Activated CD4-positive, alpha-beta memory T cell treated with anti-CD3 and anti-CD28 coated beads for 36 hours (primary cell): ENCODE results near the gene ARIH1. TPM values are rescaled to one million over a fixed set of nuclear protein-coding genes. Genes with fewer than 3 reads are reported as not detected.
A peak's percentile ranks its signal among the peaks of the same experiment; 100 is the strongest.

Experiments used
- CTCF ChIA-PET: fragments of 350-600 bp; sonication (Branson Sonifier 250); formaldehyde crosslinking; loops from one replicate; lab custom pipeline; 2021; ENCODE audit warnings: antibody characterized with exemption, inconsistent platforms; lab: Charles Lee
- POLR2A ChIA-PET: fragments of 350-600 bp; sonication (Branson Sonifier 250); formaldehyde crosslinking; loops from one replicate; lab custom pipeline; 2021; ENCODE audit warnings: antibody characterized with exemption; lab: Charles Lee
- DNase-seq: peaks from one replicate; pipeline ENCODE4 v3.0.0-alpha.2; 2020
- H3K27ac Mint-ChIP-seq: one replicate; pipeline ENCODE4 v1.8.0; 2021; ENCODE audit warnings: mixed read lengths
- H3K27me3 Mint-ChIP-seq: one replicate; pipeline ENCODE4 v1.8.0; 2021; ENCODE audit warnings: mixed read lengths
- H3K36me3 Mint-ChIP-seq: one replicate; pipeline ENCODE4 v1.8.0; 2021; ENCODE audit warnings: mixed read lengths
- H3K4me1 Mint-ChIP-seq: one replicate; pipeline ENCODE4 v1.8.0; 2021; ENCODE audit warnings: low read depth, mixed read lengths
- H3K4me3 Mint-ChIP-seq: one replicate; pipeline ENCODE4 v1.8.0; 2021; ENCODE audit warnings: mild to moderate bottlenecking, mixed read lengths
- H3K9me3 Mint-ChIP-seq: one replicate; pipeline ENCODE4 v1.8.0; 2021; ENCODE audit warnings: mixed read lengths
- intact Hi-C: fragments of 100-400 bp; cut with micrococcal nuclease; formaldehyde crosslinking; loops from one replicate; pipeline ENCODE4 v1.15.1; 2023
- total RNA-seq, 2 experiments: library from RNA; stranded (reverse); gene quantifications; one replicate each; pipeline ENCODE4 v1.2.3, GENCODE V29; 2021

The ARIH1 gene
- total RNA-seq, 2 experiments from 2014 or later = 169 to 187 TPM

GRCh38 chr15:72540606-72541237 lies 66.6 kb downstream of the ARIH1 start:
- Mint-ChIP-seq H3K27ac (no peak overlapping the region), H3K4me1 (peaks cover 10% of the 10 kb centered on the region), H3K27me3 (no peaks in the 10 kb centered on the region), H3K9me3 (peaks cover 14% of the 10 kb centered on the region), H3K36me3 (peaks cover 21% of the 10 kb centered on the region), H3K4me3 (no peak overlapping the region)
- ChIA-PET POLR2A (no interaction called here), CTCF (no interaction called here)
- intact Hi-C loops = no loop called here
- no peak for DNase-seq

DNA sequence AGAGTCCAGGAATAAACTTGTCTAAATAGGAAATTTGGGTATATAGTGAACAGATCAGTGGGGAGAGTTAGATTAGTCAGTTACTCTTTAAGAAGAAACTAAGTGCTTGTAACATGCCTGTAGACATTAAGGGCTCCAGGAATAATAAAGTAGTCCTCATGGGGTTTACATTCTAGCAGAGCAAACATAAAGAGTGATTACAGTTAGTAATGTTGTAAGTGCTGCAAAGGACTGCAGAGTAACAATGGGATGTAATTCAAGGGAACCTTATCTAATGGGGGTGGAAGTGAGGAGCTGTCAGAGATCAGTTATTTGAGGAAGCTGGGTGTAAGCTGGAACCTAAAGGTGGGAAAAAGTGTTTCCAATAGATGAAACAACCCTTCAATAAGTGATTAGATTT lies 67.5 kb downstream of the ARIH1 start:
- peaks cover 25% of the 10 kb centered on the region for H3K36me3 Mint-ChIP-seq
- POLR2A ChIA-PET = no interaction called here
- intact Hi-C loops = no loop called here
- DNase-seq = no peak
- no peaks in the 10 kb centered on the region for H3K27me3 Mint-ChIP-seq
- no peak overlapping the region for H3K4me3 Mint-ChIP-seq
- H3K4me1 Mint-ChIP-seq = peaks cover 8% of the 10 kb centered on the region
- no peak overlapping the region for H3K27ac Mint-ChIP-seq
- H3K9me3 Mint-ChIP-seq = peaks cover 14% of the 10 kb centered on the region
- CTCF ChIA-PET = interaction anchor here (1.6 kb wide), 1 partner anchor 9 kb away, joined by 4 read pairs; no protein-coding TSS in a partner anchor

DNA sequence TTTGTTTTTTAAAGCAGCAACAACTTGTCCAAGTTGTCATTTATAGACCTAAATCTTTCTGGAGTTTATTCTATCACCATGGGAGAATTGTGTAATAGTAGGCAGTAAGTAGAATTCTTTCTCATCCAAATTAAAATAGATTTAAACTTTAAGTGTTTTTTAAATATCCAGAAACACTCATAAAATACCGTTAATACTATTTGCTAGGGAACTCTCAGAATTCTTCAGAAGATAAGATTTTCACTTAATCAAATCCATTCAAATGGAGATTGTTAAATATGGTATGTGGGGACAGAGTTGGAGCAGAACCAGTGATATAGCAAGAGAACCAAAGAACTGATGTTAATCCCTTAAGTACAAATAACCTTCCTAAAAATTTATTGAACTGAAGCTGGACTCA lies 71.0 kb downstream of the ARIH1 start:
- Mint-ChIP-seq H3K27me3 (no peaks in the 10 kb centered on the region), H3K4me3 (no peak overlapping the region), H3K27ac (no peak overlapping the region), H3K36me3 (peaks cover 21% of the 10 kb centered on the region), H3K4me1 (peaks cover 5% of the 10 kb centered on the region), H3K9me3 (peaks cover 7% of the 10 kb centered on the region)
- intact Hi-C loops = no loop called here
- CTCF ChIA-PET = interaction anchor here (0.6 to 1.1 kb wide), 2 partner anchors 12 to 204 kb away, joined by 3 to 5 read pairs; no protein-coding TSS in a partner anchor
- POLR2A ChIA-PET = no interaction called here
- DNase-seq = no peak

GRCh38 chr15:72554471-72555425 lies 80.6 kb downstream of the ARIH1 start:
- Mint-ChIP-seq H3K36me3 (peaks cover 18% of the 10 kb centered on the region), H3K9me3 (no peaks in the 10 kb centered on the region), H3K4me1 (peaks cover 28% of the 10 kb centered on the region), H3K4me3 (no peak overlapping the region), H3K27ac (peak overlapping the region; percentile 76), H3K27me3 (no peaks in the 10 kb centered on the region)
- DNase-seq = peak; percentile 74
- intact Hi-C loops = no loop called here
- POLR2A ChIA-PET = interaction anchor here (0.9 kb wide), 1 partner anchor 327 kb away, joined by 4 read pairs; no protein-coding TSS in a partner anchor
- CTCF ChIA-PET = interaction anchor here (0.6 to 2.9 kb wide), 4 partner anchors 21 to 242 kb away, joined by 3 to 10 read pairs (median 4); no protein-coding TSS in a partner anchor

GRCh38 chr15:72559781-72560180 lies 85.7 kb downstream of the ARIH1 start:
- Mint-ChIP-seq H3K9me3 (no peaks in the 10 kb centered on the region), H3K4me3 (no peak overlapping the region), H3K4me1 (peaks cover 22% of the 10 kb centered on the region), H3K36me3 (peaks cover 40% of the 10 kb centered on the region), H3K27ac (no peak overlapping the region), H3K27me3 (no peaks in the 10 kb centered on the region)
- POLR2A ChIA-PET = interaction anchor here (0.5 kb wide), 1 partner anchor 37 kb away, joined by 4 read pairs; no protein-coding TSS in a partner anchor
- no peak for DNase-seq
- intact Hi-C loops = no loop called here
- CTCF ChIA-PET = no interaction called here

GRCh38 chr15:72560458-72560857 lies 86.3 kb downstream of the ARIH1 start:
- Mint-ChIP-seq H3K36me3 (peaks cover 35% of the 10 kb centered on the region), H3K27me3 (no peaks in the 10 kb centered on the region), H3K9me3 (no peaks in the 10 kb centered on the region), H3K4me1 (peaks cover 15% of the 10 kb centered on the region), H3K27ac (no peak overlapping the region), H3K4me3 (no peak overlapping the region)
- POLR2A ChIA-PET = interaction anchor here (0.5 kb wide), 1 partner anchor 36 kb away, joined by 4 read pairs; no protein-coding TSS in a partner anchor
- CTCF ChIA-PET = interaction anchor here (0.7 kb wide), 1 partner anchor 246 kb away, joined by 3 read pairs; no protein-coding TSS in a partner anchor
- intact Hi-C loops = no loop called here
- no peak for DNase-seq

DNA sequence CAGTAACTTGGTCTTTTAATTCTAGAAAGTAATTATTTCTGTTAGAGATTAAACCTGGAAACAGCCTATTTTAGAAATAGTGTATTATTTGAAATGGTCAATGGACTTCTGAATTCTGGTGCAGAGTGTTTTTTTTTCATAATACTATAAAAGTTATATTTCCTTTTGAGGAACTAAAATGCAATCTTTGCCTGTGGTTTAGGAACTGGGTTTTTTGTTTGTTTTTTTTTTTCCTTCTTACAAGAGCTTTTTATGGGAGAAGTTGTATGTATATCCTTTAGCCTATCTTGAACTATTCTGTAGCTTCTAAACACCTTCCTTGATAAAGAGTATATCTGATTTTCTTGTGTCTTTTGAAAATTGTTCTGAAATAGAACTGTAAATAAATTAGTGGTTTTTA lies 88.3 kb downstream of the ARIH1 start:
- peaks cover 25% of the 10 kb centered on the region for H3K36me3 Mint-ChIP-seq
- H3K9me3 Mint-ChIP-seq = no peaks in the 10 kb centered on the region
- H3K4me1 Mint-ChIP-seq = peaks cover 4% of the 10 kb centered on the region
- ChIA-PET POLR2A (no interaction called here), CTCF (no interaction called here)
- no peak overlapping the region for H3K27ac Mint-ChIP-seq
- DNase-seq = no peak
- no peak overlapping the region for H3K4me3 Mint-ChIP-seq
- intact Hi-C loops = no loop called here
- H3K27me3 Mint-ChIP-seq = no peaks in the 10 kb centered on the region

- Mint-ChIP-seq H3K27me3 (no peaks in the 10 kb centered on the region), H3K36me3 (peaks cover 25% of the 10 kb centered on the region), H3K4me1 (peaks cover 4% of the 10 kb centered on the region), H3K27ac (no peak overlapping the region), H3K9me3 (no peaks in the 10 kb centered on the region), H3K4me3 (no peak overlapping the region)
- CTCF ChIA-PET = no interaction called here
- DNase-seq = no peak
- POLR2A ChIA-PET = no interaction called here
- intact Hi-C loops = no loop called here
Observed at GRCh38 chr15:72562878-72563277, 88.7 kb downstream of the ARIH1 start.

- intact Hi-C loops = no loop called here
- Mint-ChIP-seq H3K27me3 (no peaks in the 10 kb centered on the region), H3K9me3 (no peaks in the 10 kb centered on the region), H3K27ac (peak overlapping the region; percentile 19), H3K4me3 (no peak overlapping the region), H3K4me1 (peaks cover 4% of the 10 kb centered on the region), H3K36me3 (peaks cover 25% of the 10 kb centered on the region)
- POLR2A ChIA-PET = no interaction called here
- no peak for DNase-seq
- CTCF ChIA-PET = interaction anchor here (0.6 kb wide), 1 partner anchor 102 kb away, joined by 3 read pairs; no protein-coding TSS in a partner anchor
Observed at GRCh38 chr15:72564091-72564490, 90.0 kb downstream of the ARIH1 start.

- no peaks in the 10 kb centered on the region for H3K27me3 Mint-ChIP-seq
- ChIA-PET CTCF (interaction anchor here (1.5 kb wide), 1 partner anchor 33 kb away, joined by 5 read pairs; no protein-coding TSS in a partner anchor), POLR2A (no interaction called here)
- H3K9me3 Mint-ChIP-seq = no peaks in the 10 kb centered on the region
- no peak overlapping the region for H3K4me3 Mint-ChIP-seq
- no peak for DNase-seq
- H3K27ac Mint-ChIP-seq = no peak overlapping the region
- peaks cover 2% of the 10 kb centered on the region for H3K4me1 Mint-ChIP-seq
- peaks cover 27% of the 10 kb centered on the region for H3K36me3 Mint-ChIP-seq
- intact Hi-C loops = no loop called here
Observed at GRCh38 chr15:72566973-72567372, 92.8 kb downstream of the ARIH1 start.

GRCh38 chr15:72570059-72570458 lies 95.9 kb downstream of the ARIH1 start:
- H3K4me1 Mint-ChIP-seq = no peaks in the 10 kb centered on the region
- H3K27me3 Mint-ChIP-seq = no peaks in the 10 kb centered on the region
- intact Hi-C loops = no loop called here
- no peak overlapping the region for H3K4me3 Mint-ChIP-seq
- H3K36me3 Mint-ChIP-seq = peaks cover 9% of the 10 kb centered on the region
- DNase-seq = no peak
- H3K9me3 Mint-ChIP-seq = no peaks in the 10 kb centered on the region
- no peak overlapping the region for H3K27ac Mint-ChIP-seq
- ChIA-PET POLR2A (no interaction called here), CTCF (interaction anchor here (1.5 kb wide), 1 partner anchor 30 kb away, joined by 3 read pairs; no protein-coding TSS in a partner anchor)

DNA sequence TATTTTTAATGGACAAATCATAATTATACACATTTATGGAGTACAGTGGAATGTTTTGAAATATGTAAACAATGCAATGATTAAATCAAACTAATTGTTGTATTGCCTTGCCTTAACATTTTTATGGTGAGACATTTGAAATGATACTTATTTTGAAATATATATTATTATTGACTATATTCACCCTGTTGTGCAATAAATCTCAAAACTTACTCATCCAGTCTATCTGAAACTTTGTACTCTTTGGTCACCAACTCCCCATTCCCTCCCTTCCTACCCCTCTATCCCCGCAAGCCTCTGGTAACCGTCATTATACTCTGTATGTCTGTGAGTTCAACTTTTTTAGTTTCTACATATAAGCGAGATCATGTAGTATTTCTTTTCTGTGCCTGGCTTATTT lies 105.7 kb downstream of the ARIH1 start:
- H3K9me3 Mint-ChIP-seq = peaks cover 10% of the 10 kb centered on the region
- H3K27me3 Mint-ChIP-seq = no peaks in the 10 kb centered on the region
- H3K4me1 Mint-ChIP-seq = no peaks in the 10 kb centered on the region
- H3K27ac Mint-ChIP-seq = no peak overlapping the region
- intact Hi-C loops = no loop called here
- no peak overlapping the region for H3K4me3 Mint-ChIP-seq
- ChIA-PET POLR2A (no interaction called here), CTCF (no interaction called here)
- peaks cover 44% of the 10 kb centered on the region for H3K36me3 Mint-ChIP-seq
- no peak for DNase-seq
